ENCODE results near the gene PNMT. TPM values are rescaled to one million over a fixed set of nuclear protein-coding genes. Genes with fewer than 3 reads are reported as not detected.

PNMT gene
- total RNA-seq, 3 donors from 2014 or later (not counting 1 experiment from before 2014, with no cell fraction given) = 1.2 to 2.5 (median 2.2) TPM

GRCh38 chr17:39648616-39649366, 19.5 kb upstream of the PNMT start:
- intact Hi-C loops (cut with micrococcal nuclease) = no loop called here
- DNase-seq = no peak
- H3K9me3 Mint-ChIP-seq = no peaks in the 10 kb centered on the region
- Histone ChIP-seq H3K4me1 (ENCODE audit: control insufficient read depth, insufficient read depth, low read length) (peaks cover 10% of the 10 kb centered on the region), H3K27me3 (ENCODE audit: control insufficient read depth, insufficient read depth, low read length) (no peaks in the 10 kb centered on the region), H3K27ac (ENCODE audit: low read length) (no peak overlapping the region), H3K4me3 (ENCODE audit: low read length) (no peak overlapping the region), H3K36me3 (ENCODE audit: control insufficient read depth, insufficient read depth, low read length) (peaks cover 2% of the 10 kb centered on the region), H3K9me3 (ENCODE audit: control insufficient read depth, insufficient read depth, low read length) (no peaks in the 10 kb centered on the region)
- 92% methylated on average over 15 of the region's 15 CpGs for WGBS (ENCODE audit: insufficient coverage)
- H3K27me3 Mint-ChIP-seq (ENCODE audit: low read depth in 2 of 2) = no peaks in the 10 kb centered on the region
- ATAC-seq = no peak
- no peak overlapping the region for H3K4me3 Mint-ChIP-seq
- peak overlapping the region; percentile 35 to 65 for H3K27ac Mint-ChIP-seq
- no peak for TF ChIP-seq CTCF (IDR thresholded peaks at IDR 0.05)
- H3K4me1 Mint-ChIP-seq = peaks cover 57 to 68% of the 10 kb centered on the region in 2 donors
- H3K36me3 Mint-ChIP-seq = no peaks in the 10 kb centered on the region

GRCh38 chr17:39650121-39650579, 18.1 kb upstream of the PNMT start:
- H3K27me3 Mint-ChIP-seq (ENCODE audit: low read depth in 2 of 2) = no peaks in the 10 kb centered on the region
- no peak for TF ChIP-seq CTCF (IDR thresholded peaks at IDR 0.05)
- Histone ChIP-seq H3K4me3 (ENCODE audit: low read length) (no peak overlapping the region), H3K4me1 (ENCODE audit: control insufficient read depth, insufficient read depth, low read length) (peaks cover 3% of the 10 kb centered on the region), H3K9me3 (ENCODE audit: control insufficient read depth, insufficient read depth, low read length) (no peaks in the 10 kb centered on the region), H3K27ac (ENCODE audit: low read length) (no peak overlapping the region), H3K36me3 (ENCODE audit: control insufficient read depth, insufficient read depth, low read length) (peaks cover 4% of the 10 kb centered on the region), H3K27me3 (ENCODE audit: control insufficient read depth, insufficient read depth, low read length) (no peaks in the 10 kb centered on the region)
- H3K4me3 Mint-ChIP-seq = no peak overlapping the region
- ATAC-seq (no peak), DNase-seq (no peak)
- H3K9me3 Mint-ChIP-seq = no peaks in the 10 kb centered on the region
- H3K27ac Mint-ChIP-seq = peak overlapping the region; percentile 65 to 79
- peaks cover 45 to 58% of the 10 kb centered on the region in 2 donors for H3K4me1 Mint-ChIP-seq
- intact Hi-C loops (cut with micrococcal nuclease) = no loop called here
- no peaks in the 10 kb centered on the region for H3K36me3 Mint-ChIP-seq
- 95% methylated on average over 10 of the region's 11 CpGs for WGBS (ENCODE audit: insufficient coverage)

- DNase-seq (no peak), ATAC-seq (no peak)
- Mint-ChIP-seq H3K27me3 (ENCODE audit: low read depth in 2 of 2) (no peaks in the 10 kb centered on the region), H3K9me3 (no peaks in the 10 kb centered on the region), H3K4me3 (no peak overlapping the region), H3K27ac (peak overlapping the region; percentile 65 to 79), H3K36me3 (no peaks in the 10 kb centered on the region), H3K4me1 (peaks cover 40 to 61% of the 10 kb centered on the region in 2 donors)
- H3K4me3 ChIP-seq (ENCODE audit: low read length) = no peak overlapping the region
- no peak for TF ChIP-seq CTCF (IDR thresholded peaks at IDR 0.05)
- 76% methylated on average over 8 of the region's 8 CpGs for WGBS (ENCODE audit: insufficient coverage)
- no peaks in the 10 kb centered on the region for H3K27me3 ChIP-seq (ENCODE audit: control insufficient read depth, insufficient read depth, low read length)
- peaks cover 15% of the 10 kb centered on the region for H3K36me3 ChIP-seq (ENCODE audit: control insufficient read depth, insufficient read depth, low read length)
- H3K9me3 ChIP-seq (ENCODE audit: control insufficient read depth, insufficient read depth, low read length) = no peaks in the 10 kb centered on the region
- H3K27ac ChIP-seq (ENCODE audit: low read length) = no peak overlapping the region
- peaks cover 3% of the 10 kb centered on the region for H3K4me1 ChIP-seq (ENCODE audit: control insufficient read depth, insufficient read depth, low read length)
- intact Hi-C loops (cut with micrococcal nuclease) = no loop called here
Measured at GRCh38 chr17:39651923-39652586, 16.2 kb upstream of the PNMT start.
